HepG2 (cell line): ENCODE measurements around the gene CCBE1. TPM values are rescaled to one million over a fixed set of nuclear protein-coding genes. Genes with fewer than 3 reads are reported as not detected.

Source experiments
- ATAC-seq: fragments of 200-7000 bp; cut with Tn5 transposase; 3 replicates; pipeline ENCODE4 v1.9.1; 2020; ENCODE audit warnings: mild to moderate bottlenecking, moderate library complexity
- BruUV-seq: library from RNA; stranded (reverse); fragments of 400-500 nt; replicated peaks from 2 replicates; lab custom pipeline; 2021; lab: Mats Ljungman, UMichigan
- CTCF ChIA-PET: fragments of 300-600 bp; formaldehyde crosslinking; extraction: SDS; loops from one replicate; lab custom pipeline; 2021; ENCODE audit warnings: low total read pairs, inconsistent platforms, low intra/inter-chr PET ratio; lab: Yijun Ruan, JAX
- POLR2A ChIA-PET: fragments of 350-600 bp; sonication (Branson Sonifier 250); formaldehyde crosslinking; loops from one replicate; lab custom pipeline; 2020; ENCODE audit warnings: antibody characterized with exemption, inconsistent platforms; lab: Yijun Ruan, JAX
- DNase-seq: peaks from one replicate; pipeline ENCODE4 v3.0.0-alpha.2; 2015; ENCODE audit warnings: low spot score
- FAIRE-seq: peaks from 3 replicates; lab custom pipeline; 2011; peaks lifted over from hg19 to GRCh38; lab: Jason Lieb, UNC
- H2AFZ ChIP-seq: one replicate; pipeline ENCODE4 v1.6.1; 2011; ENCODE audit warnings: low read length, inconsistent platforms
- H3K27ac ChIP-seq: fragments of 300-600 bp; 3 replicates; pipeline ENCODE4 v1.8.0; 2011; ENCODE audit warnings: mixed run types, mild to moderate bottlenecking, mixed read lengths, low read length, inconsistent platforms; ENCODE audit not compliant: insufficient read depth; ENCODE audit errors: extremely low read length
- H3K27me3 ChIP-seq, 2 experiments: fragments of 200-600 bp in 1 of 2; 2 replicates in 1 of 2; 3 replicates in 1 of 2; pipeline versions ENCODE4 v1.6.0 to v1.8.0; 2011; ENCODE audit warnings: low read length in 2 of 2, mild to moderate bottlenecking in 2 of 2, moderate library complexity in 2 of 2, inconsistent platforms in 1 of 2; ENCODE audit not compliant: insufficient read depth in 2 of 2, control insufficient read depth in 1 of 2
- H3K36me3 ChIP-seq, 2 experiments: fragments of 200-600 bp in 1 of 2; replicated peaks in 1 of 2; 2 replicates in 1 of 2; 3 replicates in 1 of 2; pipeline versions ENCODE4 v1.5.1 to v1.8.0; 2011; ENCODE audit warnings: low read length in 2 of 2, inconsistent platforms in 1 of 2; ENCODE audit not compliant: insufficient read depth in 2 of 2, control insufficient read depth in 1 of 2
- H3K4me1 ChIP-seq: 2 replicates; pipeline ENCODE4 v1.5.1; 2012; ENCODE audit warnings: low read length, inconsistent platforms; ENCODE audit not compliant: insufficient read depth
- H3K4me2 ChIP-seq: 2 replicates; pipeline ENCODE4 v1.6.0; 2011; ENCODE audit warnings: low read depth, low read length, inconsistent platforms
- H3K4me3 ChIP-seq, 3 experiments: fragments of 200-600 bp in 1 of 3; sonication (generic), shearing (Covaris generic) in 1 of 3; replicated peaks in 1 of 3; 2 replicates each; pipeline ENCODE4 v1.5.1; 2011 to 2016; ENCODE audit warnings: low read length in 3 of 3, inconsistent platforms in 2 of 3, low read depth in 2 of 3, mild to moderate bottlenecking in 2 of 3, control low read depth in 1 of 3, mixed read lengths in 1 of 3; ENCODE audit not compliant: insufficient read depth in 1 of 3
- H3K79me2 ChIP-seq: one replicate; pipeline ENCODE4 v1.6.1; 2011; ENCODE audit warnings: low read length, inconsistent platforms; ENCODE audit not compliant: insufficient read depth
- H3K9ac ChIP-seq: 2 replicates; pipeline ENCODE4 v1.6.0; 2011; ENCODE audit warnings: mild to moderate bottlenecking, low read depth, low read length, inconsistent platforms; ENCODE audit not compliant: insufficient read depth
- H3K9me3 ChIP-seq: 2 replicates; pipeline ENCODE4 v1.5.1; 2012; ENCODE audit warnings: mild to moderate bottlenecking, low read length
- H4K20me1 ChIP-seq: 2 replicates; pipeline ENCODE4 v1.6.0; 2011; ENCODE audit warnings: inconsistent platforms, mild to moderate bottlenecking, low read length, moderate library complexity; ENCODE audit not compliant: insufficient read depth
- ATF4 ChIP-seq, 2 experiments: fragments of 450-650 bp in 1 of 2; sonication (generic) in 1 of 2; formaldehyde crosslinking; IDR thresholded peaks; 2 replicates each; pipeline versions ENCODE4 v1.5.0 to v1.8.0; 2020 to 2022; ENCODE audit warnings: mild to moderate bottlenecking in 1 of 2, missing genetic modification reagents in 1 of 2
- IRF9 ChIP-seq: sonication (generic); formaldehyde crosslinking; IDR thresholded peaks from 2 replicates; pipeline ENCODE4 v1.8.0; 2022; ENCODE audit warnings: missing genetic modification reagents, mild to moderate bottlenecking, borderline replicate concordance
- JUN ChIP-seq: sonication (generic); formaldehyde crosslinking; IDR thresholded peaks from 2 replicates; pipeline ENCODE4 v1.4.0; 2020; ENCODE audit warnings: mild to moderate bottlenecking, missing genetic modification reagents
- NRL ChIP-seq: sonication (generic); formaldehyde crosslinking; IDR thresholded peaks from 2 replicates; pipeline ENCODE4 v1.5.0; 2020; ENCODE audit warnings: missing genetic modification reagents, mild to moderate bottlenecking, moderate library complexity, borderline replicate concordance
- PREB ChIP-seq: sonication (generic); formaldehyde crosslinking; IDR thresholded peaks from 2 replicates; pipeline ENCODE4 v1.4.0; 2020; ENCODE audit warnings: missing genetic modification reagents
- PRPF4 ChIP-seq: fragments of 200-400 bp; formaldehyde crosslinking; IDR thresholded peaks from 2 replicates; pipeline ENCODE4 v1.6.1; 2016; ENCODE audit warnings: low read length, low read depth; ENCODE audit not compliant: poor library complexity, severe bottlenecking
- TRAFD1 ChIP-seq: sonication (generic); formaldehyde crosslinking; IDR thresholded peaks from 2 replicates; pipeline ENCODE4 v1.5.1; 2020; ENCODE audit warnings: missing genetic modification reagents, mild to moderate bottlenecking, borderline replicate concordance
- ZFP36L1 ChIP-seq: sonication (generic); formaldehyde crosslinking; IDR thresholded peaks from 2 replicates; pipeline ENCODE4 v1.8.0; 2022; ENCODE audit warnings: mild to moderate bottlenecking, missing genetic modification reagents, moderate library complexity
- ZFP36L2 ChIP-seq: sonication (generic); formaldehyde crosslinking; IDR thresholded peaks from 2 replicates; pipeline ENCODE4 v1.4.0; 2020; ENCODE audit warnings: missing genetic modification reagents
- ZNF101 ChIP-seq: sonication (generic); formaldehyde crosslinking; IDR thresholded peaks from 2 replicates; pipeline ENCODE4 v1.4.0; 2020; ENCODE audit warnings: mild to moderate bottlenecking, low read depth, missing genetic modification reagents, borderline replicate concordance
- ZNF350 ChIP-seq: sonication (generic); formaldehyde crosslinking; IDR thresholded peaks from 2 replicates; pipeline ENCODE4 v1.4.0; 2020; ENCODE audit warnings: mild to moderate bottlenecking, low read depth, missing genetic modification reagents, borderline replicate concordance
- ZNF598 ChIP-seq: sonication (generic); formaldehyde crosslinking; IDR thresholded peaks from 2 replicates; pipeline ENCODE4 v1.5.1; 2020; ENCODE audit warnings: mild to moderate bottlenecking, missing genetic modification reagents, borderline replicate concordance
- WGBS: methylation state at CpG from one replicate; pipeline ENCODE4 v1.1.6; 2017; ENCODE audit warnings: low lambda C conversion rate; 5-methylcytosine and 5-hydroxymethylcytosine counted together
- in situ Hi-C: cut with HindIII; loops from 2 replicates; pipeline ENCODE4 v1.10.0; 2017; ENCODE audit warnings: low pct_unique_long_range_greater_than_20kb; ENCODE audit not compliant: extremely low pct_ligation_motif_present
- intact Hi-C: fragments of 100-400 bp; cut with micrococcal nuclease; formaldehyde crosslinking; loops from one replicate; pipeline ENCODE4 v1.10.0; 2022; ENCODE audit not compliant: unreplicated experiment
- polyA plus RNA-seq, 8 experiments: library from polyadenylated mRNA; depleted of rRNA in 3 of 8; stranded (reverse) in 7 of 8; unstranded in 1 of 8; fragments of >200 nt; fragmentation: Illumina TruSeq in 4 of 8; extraction: Trizol in 4 of 8; gene quantifications; 2 replicates each; pipeline versions ENCODE4 v1.2.1 to v1.2.3, GENCODE V29; 2011 to 2016; ENCODE audit warnings: low read depth in 4 of 8, missing spikeins in 1 of 8, mixed read lengths in 1 of 8; ENCODE audit not compliant: insufficient read depth in 1 of 8
- total RNA-seq, 5 experiments: library from RNA; depleted of rRNA; stranded (reverse); fragments of >200 nt; fragmentation: Illumina TruSeq; extraction: Trizol; gene quantifications; 2 replicates each; pipeline ENCODE4 v1.2.3, GENCODE V29; 2016; ENCODE audit warnings: low read depth in 1 of 5

CCBE1 gene
- total and polyA plus RNA-seq, 2 of the 13 experiments (the other 11 are each of a cell fraction or from before 2014, with no cell fraction given), result not detected

- no peak for TF ChIP-seq TRAFD1
Observed at GRCh38 chr18:59546188-59546587, 151.0 kb downstream of the CCBE1 start (continued).

GRCh38 chr18:59540780-59541179, 156.4 kb downstream of the CCBE1 start:
- POLR2A ChIA-PET, result no interaction called here
- CTCF ChIA-PET, result no interaction called here
- FAIRE-seq, result no peak

More at GRCh38 chr18:59540780-59541179, 156.4 kb downstream of the CCBE1 start:
- DNase-seq (no peak), ATAC-seq (no peak)
- no peak for TF ChIP-seq ATF4 (CRISPR knock-in tag; IDR thresholded peaks at IDR 0.05)
- no peak for TF ChIP-seq IRF9
- TF ChIP-seq ZNF350 (CRISPR knock-in tag), result no peak
- TF ChIP-seq NRL (CRISPR knock-in tag), result no peak
- no peak for TF ChIP-seq ZNF598 (CRISPR knock-in tag)
- TF ChIP-seq PRPF4, result no peak
- TF ChIP-seq ZFP36L2 (CRISPR knock-in tag), result no peak
- TF ChIP-seq PREB, result no peak
- TF ChIP-seq ZNF101 (CRISPR knock-in tag), result no peak
- no peak for TF ChIP-seq ZFP36L1 (CRISPR knock-in tag)
- no peak for TF ChIP-seq JUN (CRISPR knock-in tag)
- H3K9ac ChIP-seq, result no peak overlapping the region
- H3K27ac ChIP-seq, result no peak overlapping the region
- no TSS peak for BruUV-seq
- no peaks in the 10 kb centered on the region for H3K36me3 ChIP-seq
- WGBS, result 0% methylated on average over 3 of the region's 3 CpGs
- H3K79me2 ChIP-seq, result no peaks in the 10 kb centered on the region
- in situ Hi-C loops, result no loop called here
- intact Hi-C loops, result no loop called here
- no peaks in the 10 kb centered on the region for H3K9me3 ChIP-seq
- H4K20me1 ChIP-seq, result no peaks in the 10 kb centered on the region
- H3K4me2 ChIP-seq, result no peak overlapping the region
- no peaks in the 10 kb centered on the region for H3K4me1 ChIP-seq
- no peak overlapping the region for H2AFZ ChIP-seq
- H3K4me3 ChIP-seq, result no peak overlapping the region
- peaks cover 0 to 3% of the 10 kb centered on the region in 2 experiments; a peak in 1 of 5 replicates for H3K27me3 ChIP-seq
